CD4-positive, alpha-beta T cell treated with Interleukin-4 for 4 hours (primary cell): ENCODE results near the gene EML4.
"Not testable (repeated sequence)": the region's sequence is repeated elsewhere in the genome, so short reads cannot be mapped to it uniquely, and the experiment has no call there.

ENCODE experiments used
- DNase-seq: peaks from one replicate; pipeline ENCODE4 v3.0.0-alpha.2; 2020

The EML4 gene

DNA sequence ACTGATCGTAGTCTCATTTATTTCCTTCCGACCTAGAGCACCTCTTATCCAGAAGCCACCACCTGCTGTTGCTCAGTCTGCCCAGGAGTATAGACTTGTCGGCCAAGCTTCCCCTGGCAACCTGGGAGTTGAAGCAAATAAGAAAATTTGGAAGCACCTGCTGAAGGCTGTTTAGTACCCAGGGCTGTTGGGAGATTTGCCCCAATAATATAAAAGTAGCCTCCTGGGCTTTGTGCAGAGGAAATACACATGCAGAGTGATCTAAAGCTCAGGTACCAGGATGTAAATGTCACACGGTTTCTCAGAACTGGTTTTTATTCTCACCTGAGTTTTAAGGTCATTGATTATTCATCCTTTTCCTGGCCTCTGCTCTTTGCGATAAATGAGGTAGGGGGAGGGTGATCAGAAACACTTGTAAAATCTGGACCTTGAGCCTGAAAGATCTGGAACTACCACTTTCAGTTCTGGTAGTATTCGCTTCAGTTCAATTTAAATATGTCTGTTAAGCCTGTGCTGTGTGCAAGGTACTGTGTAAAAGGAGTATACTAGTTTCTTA lies 192.7 kb downstream of the EML4 start:
- peak; percentile 32 for DNase-seq

DNA sequence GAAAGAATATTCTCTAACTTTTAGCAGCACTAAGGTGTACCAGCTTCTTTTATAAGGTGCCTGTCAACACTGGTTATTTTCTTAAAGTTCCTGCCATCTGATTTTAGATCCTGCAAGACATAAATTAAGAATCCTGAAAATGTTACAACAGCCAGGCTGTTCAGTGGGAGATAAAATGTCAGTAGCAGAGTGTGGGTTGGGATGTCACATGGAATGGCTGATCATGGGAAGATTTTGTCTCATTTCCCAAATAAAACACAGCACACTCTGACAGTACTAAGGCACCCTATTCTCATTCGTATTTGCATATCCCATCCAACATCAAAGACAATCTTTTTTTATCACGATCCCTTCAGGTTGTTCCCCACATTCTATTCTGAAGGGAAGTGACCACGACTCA lies 194.3 kb downstream of the EML4 start:
- DNase-seq: no peak

DNA sequence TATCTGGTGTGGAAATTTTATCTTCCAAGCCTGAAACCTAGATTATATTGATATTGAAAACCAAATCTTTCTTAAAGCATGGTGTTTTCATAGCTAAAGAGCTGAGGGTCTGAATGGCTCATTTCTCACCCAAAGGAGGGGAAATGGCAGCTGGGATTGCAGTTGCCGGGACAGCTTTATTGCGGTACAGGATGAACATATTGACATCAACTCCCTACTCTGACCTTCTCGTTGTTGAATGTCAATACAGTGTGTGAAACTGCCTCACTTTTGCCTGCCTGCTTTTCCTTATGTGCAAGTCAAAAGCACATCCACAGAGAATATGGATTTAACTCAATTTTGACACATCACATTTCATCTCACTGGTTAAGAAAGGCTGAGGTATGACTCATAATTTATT lies 195.5 kb downstream of the EML4 start:
- no peak for DNase-seq

DNA sequence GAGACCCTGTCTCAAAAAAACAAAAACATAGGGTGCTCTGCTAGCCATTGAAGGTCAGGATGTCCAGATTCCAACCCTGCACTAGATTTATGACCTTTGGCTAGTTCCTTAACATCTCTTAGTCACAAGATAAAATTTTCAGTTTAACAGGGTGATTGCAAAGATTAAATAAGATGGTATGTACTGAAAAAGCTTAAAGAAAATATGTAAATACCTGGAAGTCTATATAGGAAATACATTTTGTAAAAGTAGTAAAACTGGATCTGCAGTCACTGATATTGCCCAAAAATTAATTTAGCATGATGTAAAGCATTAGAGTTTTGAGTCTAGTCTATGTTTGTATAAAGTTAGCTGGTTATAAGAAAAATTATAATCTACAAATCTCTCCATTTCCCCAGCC lies 197.3 kb downstream of the EML4 start:
- no peak for DNase-seq

DNA sequence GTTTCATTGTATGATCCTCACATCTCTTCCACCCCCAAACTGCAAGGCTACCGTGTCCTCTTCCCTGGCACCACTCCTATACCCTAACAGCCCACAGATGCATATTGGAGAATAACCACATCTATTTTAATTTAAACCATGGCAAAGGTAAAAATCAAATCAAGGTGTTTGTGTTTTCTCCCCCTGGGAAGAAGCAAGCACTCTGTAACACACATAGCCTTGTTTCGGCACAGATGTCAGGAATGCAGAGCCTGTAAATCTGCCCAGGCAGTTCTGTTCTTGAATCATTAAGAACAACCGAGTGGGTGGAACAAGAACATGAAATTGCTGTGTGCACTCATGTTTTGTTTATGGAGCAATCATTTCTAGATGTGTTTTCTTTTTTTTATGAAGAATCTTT lies 198.7 kb downstream of the EML4 start:
- DNase-seq: no peak

DNA sequence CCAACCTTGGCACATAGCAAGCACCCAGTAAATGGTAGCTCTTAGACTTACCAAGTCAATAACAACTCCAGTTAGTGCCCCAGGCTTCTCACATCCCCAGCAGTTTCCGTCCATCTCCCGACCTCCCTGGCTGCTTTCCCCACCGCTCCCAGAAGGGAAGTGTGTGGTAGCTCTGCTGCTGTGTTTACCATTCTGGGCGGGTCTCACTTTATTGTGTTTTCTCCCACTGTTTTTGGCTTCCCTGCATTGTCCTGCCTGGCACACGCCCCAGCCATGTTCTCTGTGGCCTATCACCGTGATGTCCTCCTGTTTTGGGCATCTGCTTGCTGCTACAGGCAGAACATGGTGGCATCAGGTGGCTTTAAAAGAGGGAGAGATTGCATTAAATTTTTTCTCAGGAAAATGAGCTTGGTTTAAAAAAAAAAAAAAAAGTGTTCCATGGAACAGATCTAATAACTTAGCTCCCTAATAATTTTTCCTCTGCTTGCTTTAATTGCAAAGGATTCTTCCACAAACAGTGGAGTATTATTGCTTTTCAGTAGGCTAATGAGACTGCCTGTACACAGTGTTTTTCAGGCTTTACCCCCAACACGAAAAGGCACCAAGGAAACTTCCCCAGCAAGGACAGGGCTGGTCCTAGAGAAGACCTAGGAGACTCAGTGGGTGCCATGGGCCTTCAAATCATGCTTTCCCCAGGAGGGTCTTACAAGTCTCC lies 199.8 kb downstream of the EML4 start:
- no peak for DNase-seq

DNA sequence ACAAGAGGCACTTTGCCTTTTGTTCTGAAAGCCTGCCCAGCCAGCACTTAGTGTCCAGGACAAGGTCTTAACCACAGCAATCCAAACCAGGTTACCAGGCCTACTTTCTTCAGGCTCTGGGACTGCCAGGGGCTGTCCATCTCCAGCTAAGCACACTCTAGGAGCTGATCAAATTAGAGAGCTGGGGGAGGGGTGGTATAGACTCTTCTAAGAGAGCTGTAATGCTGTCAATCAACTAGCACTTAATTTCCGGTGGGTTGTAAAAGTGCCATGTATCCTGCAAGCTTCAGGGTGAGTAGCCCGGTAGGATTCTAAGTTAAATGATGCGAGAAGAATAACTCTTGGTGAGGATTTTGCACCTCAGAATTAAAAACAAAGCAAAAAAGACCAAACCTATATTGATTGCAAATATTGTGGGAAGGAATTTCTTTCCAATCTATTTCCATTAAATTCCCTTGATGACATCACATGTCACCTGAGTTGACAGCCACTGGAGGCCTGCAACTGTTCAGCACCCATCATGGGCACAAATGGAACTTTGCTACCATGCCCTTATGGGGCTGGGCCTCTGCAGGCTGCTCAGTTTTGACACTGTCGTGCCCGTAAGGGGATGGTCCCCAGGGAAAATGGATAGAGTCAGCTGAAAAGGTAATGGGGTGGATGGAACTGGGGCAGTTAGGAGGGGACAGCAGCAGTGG lies 200.5 kb downstream of the EML4 start:
- DNase-seq: no peak

DNA sequence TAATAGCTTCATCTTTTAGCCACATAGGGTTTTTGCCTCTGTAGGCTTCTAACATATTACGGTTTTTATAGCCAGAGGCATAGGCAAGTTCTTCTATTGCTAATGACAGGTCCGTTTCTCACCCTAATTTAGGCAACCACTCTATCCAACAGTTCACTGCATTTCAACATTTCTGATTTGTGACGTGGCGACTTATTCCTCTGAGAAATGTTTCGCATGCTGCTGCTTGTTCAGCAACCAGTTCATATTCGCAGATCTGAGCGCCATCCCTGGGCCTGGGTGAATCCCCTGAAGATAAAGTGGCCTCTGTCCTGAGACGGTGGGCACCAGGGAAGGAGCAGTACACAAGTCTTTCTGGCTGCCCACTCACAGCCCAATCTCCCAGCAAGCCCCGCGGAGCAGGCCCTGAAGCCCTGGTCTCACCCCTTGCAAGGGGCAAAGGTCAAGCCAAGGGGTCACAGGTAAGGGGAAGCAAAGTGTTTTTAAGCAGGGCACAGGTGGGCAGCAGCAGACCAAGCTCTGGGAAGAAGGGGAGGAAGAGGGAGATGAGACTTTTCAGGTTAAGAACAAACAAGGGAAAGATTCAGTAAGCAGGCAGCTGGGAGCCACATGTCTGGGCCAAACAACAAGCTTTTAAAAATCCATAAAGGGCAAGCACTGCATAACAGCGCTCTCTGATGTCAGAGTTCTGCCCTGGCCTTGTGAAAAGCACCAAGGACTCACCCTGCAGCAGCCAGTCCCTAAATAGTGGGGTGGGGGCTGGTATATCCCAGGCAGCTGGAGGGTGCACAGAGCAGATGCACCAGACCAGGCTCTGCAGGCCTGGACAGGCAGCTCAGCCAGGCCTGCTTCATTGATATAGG lies 202.7 kb downstream of the EML4 start:
- DNase-seq: no peak

DNA sequence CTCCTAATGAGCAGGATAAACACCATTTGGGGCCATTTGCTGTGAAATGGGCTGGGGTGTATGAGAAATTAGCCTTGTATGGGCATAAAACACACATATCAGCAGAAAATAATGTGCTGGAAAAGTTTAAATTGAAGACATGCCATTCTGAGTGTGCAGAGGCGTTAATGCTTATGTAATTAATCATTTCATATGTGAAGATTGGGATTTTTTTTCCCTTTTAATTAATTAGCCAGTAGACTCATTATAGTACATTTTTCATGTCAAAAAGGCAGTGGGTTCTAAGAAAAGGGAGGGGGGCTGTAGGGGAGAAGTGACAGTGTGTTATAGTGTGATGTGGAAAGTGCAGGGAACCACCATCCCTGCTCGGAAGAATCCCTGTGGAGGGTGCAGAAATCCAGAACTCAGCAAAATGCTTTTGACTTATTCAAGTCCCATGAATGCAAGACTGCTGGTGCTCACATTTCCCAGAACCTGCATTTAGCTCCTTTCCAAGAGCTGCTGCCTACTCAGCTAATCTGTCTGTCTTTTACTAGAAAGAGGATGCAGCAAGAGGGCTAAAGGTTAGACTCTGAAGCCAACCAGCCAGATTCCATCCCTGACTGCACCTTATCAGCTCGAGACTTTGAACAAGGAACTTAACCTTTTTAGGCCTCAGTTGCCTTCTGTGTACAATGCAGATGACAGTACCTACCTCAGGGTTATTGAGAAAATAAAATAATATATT lies 203.5 kb downstream of the EML4 start:
- DNase-seq: no peak

DNA sequence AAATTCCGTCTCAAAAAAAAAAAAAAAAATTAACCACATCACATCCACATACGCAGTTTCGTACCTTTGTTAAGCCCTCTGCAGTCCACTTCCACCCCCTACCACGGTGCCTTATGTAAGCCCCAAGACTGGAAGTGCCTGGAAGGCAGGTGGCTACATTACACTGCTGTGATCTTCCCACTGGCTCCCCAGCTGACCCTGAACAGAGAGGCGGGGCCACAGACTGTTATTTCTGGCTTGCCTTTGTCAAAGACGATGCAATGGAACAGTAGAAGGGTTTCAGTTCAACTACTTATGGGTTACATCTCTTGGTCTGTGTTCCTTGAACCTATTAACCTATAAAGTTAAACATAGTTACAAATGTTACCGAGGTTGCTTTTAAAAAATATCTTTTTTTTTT lies 207.6 kb downstream of the EML4 start:
- no peak for DNase-seq

DNA sequence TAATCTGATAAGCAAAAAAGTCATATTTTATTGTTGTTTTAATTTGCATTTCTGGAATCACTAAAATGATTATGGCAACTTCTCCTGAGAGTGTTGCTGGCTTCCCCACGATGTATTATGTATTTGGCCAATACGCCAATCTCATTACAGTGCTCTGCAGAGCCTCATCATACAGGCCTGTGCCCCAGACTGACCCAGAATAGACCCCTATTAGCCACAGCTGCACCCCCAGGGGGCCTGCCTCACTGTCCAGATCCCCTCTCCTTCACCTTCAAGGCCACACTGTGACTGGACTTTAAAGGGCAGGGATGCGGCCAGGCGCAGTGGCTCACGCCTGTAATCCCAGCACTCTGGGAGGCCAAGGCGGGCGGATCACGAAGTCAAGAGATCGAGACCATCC lies 209.3 kb downstream of the EML4 start:
- DNase-seq: no peak

DNA sequence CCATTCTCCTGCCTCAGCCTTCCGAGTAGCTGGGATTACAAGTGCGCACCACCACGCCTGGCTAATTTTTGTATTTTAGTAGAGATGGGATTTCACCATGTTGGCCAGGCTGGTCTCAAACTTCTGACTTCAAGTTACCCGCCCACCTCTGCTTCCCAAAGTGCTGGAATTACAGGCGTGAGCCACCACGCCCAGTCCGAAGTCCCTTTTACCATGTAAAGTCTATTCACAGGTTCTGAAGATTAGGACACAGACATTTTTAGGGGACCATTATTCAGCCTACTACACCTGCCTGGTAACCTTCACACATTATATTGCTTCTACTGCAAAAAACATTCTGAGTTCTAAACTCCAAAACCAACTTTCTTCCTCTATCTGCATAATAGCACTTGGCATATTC lies 210.9 kb downstream of the EML4 start:
- not testable (repeated sequence) for DNase-seq

DNA sequence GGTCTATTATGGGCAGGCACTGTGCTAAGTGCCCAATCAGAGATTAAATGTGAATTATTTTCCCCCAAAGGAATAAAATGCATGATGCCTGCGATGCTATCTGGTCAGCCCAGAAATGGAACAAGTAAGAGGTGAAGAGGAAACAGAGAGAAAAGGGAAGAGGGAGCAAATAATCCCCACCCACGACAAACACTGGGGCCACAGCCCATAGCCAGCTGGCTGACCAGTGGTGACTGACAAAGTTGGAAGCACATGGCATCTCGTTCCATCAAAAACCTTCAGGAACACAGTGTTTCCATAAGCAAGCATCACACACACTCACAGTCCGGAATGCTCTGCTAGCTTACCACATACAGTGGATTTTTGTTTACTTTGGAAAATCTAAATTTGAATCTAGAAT lies 213.0 kb downstream of the EML4 start:
- DNase-seq: no peak
